ENCODE measurements around the gene NME2.

DNA sequence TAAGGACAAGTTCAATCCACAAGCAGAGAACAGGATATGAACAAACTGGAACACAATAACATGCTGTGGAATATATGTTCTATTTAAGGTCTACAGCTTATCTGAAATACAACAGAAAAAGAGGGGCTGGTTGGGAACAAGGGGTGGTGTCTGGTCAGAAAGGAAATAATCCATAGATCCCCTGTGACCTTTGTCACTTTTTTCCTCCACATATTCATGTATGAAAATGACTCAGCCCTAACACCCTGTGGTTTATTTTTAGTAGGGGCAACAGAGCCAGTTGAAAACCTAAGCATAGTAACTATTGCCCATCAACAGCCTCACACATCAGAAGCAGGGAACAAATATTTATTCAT, 33.3 kb upstream of the NME2 start:
- no peak for TF ChIP-seq POLR2AphosphoS5 (IDR thresholded peaks at IDR 0.05)
- TF ChIP-seq, protein P1, sequence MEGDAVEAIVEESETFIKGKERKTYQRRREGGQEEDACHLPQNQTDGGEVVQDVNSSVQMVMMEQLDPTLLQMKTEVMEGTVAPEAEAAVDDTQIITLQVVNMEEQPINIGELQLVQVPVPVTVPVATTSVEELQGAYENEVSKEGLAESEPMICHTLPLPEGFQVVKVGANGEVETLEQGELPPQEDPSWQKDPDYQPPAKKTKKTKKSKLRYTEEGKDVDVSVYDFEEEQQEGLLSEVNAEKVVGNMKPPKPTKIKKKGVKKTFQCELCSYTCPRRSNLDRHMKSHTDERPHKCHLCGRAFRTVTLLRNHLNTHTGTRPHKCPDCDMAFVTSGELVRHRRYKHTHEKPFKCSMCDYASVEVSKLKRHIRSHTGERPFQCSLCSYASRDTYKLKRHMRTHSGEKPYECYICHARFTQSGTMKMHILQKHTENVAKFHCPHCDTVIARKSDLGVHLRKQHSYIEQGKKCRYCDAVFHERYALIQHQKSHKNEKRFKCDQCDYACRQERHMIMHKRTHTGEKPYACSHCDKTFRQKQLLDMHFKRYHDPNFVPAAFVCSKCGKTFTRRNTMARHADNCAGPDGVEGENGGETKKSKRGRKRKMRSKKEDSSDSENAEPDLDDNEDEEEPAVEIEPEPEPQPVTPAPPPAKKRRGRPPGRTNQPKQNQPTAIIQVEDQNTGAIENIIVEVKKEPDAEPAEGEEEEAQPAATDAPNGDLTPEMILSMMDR (IDR thresholded peaks at IDR 0.05): no peak

All from transverse colon (tissue), 4 donors.